Caco-2 (cell line): ENCODE measurements around the gene TBL1Y. TPM values are rescaled to one million over a fixed set of nuclear protein-coding genes. Genes with fewer than 3 reads are reported as not detected.

Experiments
- BruUV-seq: library from RNA; stranded (reverse); fragments of 400-500 nt; replicated peaks from 2 replicates; lab custom pipeline; 2021; lab: Mats Ljungman, UMichigan
- CTCF ChIA-PET: fragments of 300-600 bp; sonication (Branson Sonifier 250); formaldehyde crosslinking; loops from one replicate; lab custom pipeline; 2022; ENCODE audit warnings: antibody characterized with exemption; lab: Charles Lee
- POLR2A ChIA-PET: fragments of 300-600 bp; sonication (Branson Sonifier 250); formaldehyde crosslinking; loops from one replicate; lab custom pipeline; 2022; ENCODE audit warnings: antibody characterized with exemption; lab: Charles Lee
- DNase-seq, 2 experiments: peaks; one replicate each; pipeline versions ENCODE4 v3.0.0 to v3.0.0-alpha.2; 2020 to 2022
- H3K27me3 ChIP-seq: replicated peaks from 2 replicates; pipeline ENCODE4 v1.6.0; 2011; ENCODE audit warnings: low read length; ENCODE audit not compliant: control insufficient read depth, insufficient read depth
- H3K36me3 ChIP-seq: 2 replicates; pipeline ENCODE4 v1.5.1; 2011; ENCODE audit warnings: low read length; ENCODE audit not compliant: control insufficient read depth, insufficient read depth
- H3K4me1 ChIP-seq: fragments of 250-450 bp; sonication (Bioruptor Pico); 2 replicates; pipeline ENCODE4 v1.5.1; 2020; ENCODE audit warnings: mild to moderate bottlenecking
- H3K4me3 ChIP-seq: 2 replicates; pipeline ENCODE4 v1.5.1; 2011; ENCODE audit warnings: low read depth, mild to moderate bottlenecking, control low read depth, low read length
- H3K9me3 ChIP-seq: fragments of 250-450 bp; sonication (Bioruptor Pico); 2 replicates; pipeline ENCODE4 v1.5.1; 2020; ENCODE audit warnings: mild to moderate bottlenecking, moderate library complexity
- H3K27ac Mint-ChIP-seq: one replicate; pipeline ENCODE4 v1.8.0; 2022; ENCODE audit warnings: mixed read lengths; ENCODE audit not compliant: unreplicated experiment
- H3K27me3 Mint-ChIP-seq: one replicate; pipeline ENCODE4 v1.8.0; 2022; ENCODE audit warnings: mixed read lengths; ENCODE audit not compliant: insufficient read depth, unreplicated experiment
- H3K36me3 Mint-ChIP-seq: one replicate; pipeline ENCODE4 v1.8.0; 2022; ENCODE audit warnings: mild to moderate bottlenecking, mixed read lengths; ENCODE audit not compliant: insufficient read depth, unreplicated experiment
- H3K4me1 Mint-ChIP-seq: one replicate; pipeline ENCODE4 v1.8.0; 2022; ENCODE audit warnings: low read depth, mixed read lengths; ENCODE audit not compliant: unreplicated experiment
- H3K4me3 Mint-ChIP-seq: one replicate; pipeline ENCODE4 v1.8.0; 2022; ENCODE audit warnings: mild to moderate bottlenecking, moderate library complexity, mixed read lengths; ENCODE audit not compliant: unreplicated experiment
- H3K9me3 Mint-ChIP-seq: one replicate; pipeline ENCODE4 v1.8.0; 2022; ENCODE audit warnings: mixed read lengths; ENCODE audit not compliant: unreplicated experiment
- CTCF ChIP-seq, 2 experiments: fragments of 200-600 bp in 1 of 2; IDR thresholded peaks; 1 replicate in 1 of 2; 2 replicates in 1 of 2; pipeline versions ENCODE4 v1.5.1 to v1.8.0; 2011 to 2022; ENCODE audit warnings: antibody characterized with exemption in 1 of 2, control low read depth in 1 of 2, inconsistent platforms in 1 of 2, low read depth in 1 of 2, low read length in 1 of 2, mild to moderate bottlenecking in 1 of 2, moderate library complexity in 1 of 2; ENCODE audit not compliant: insufficient read depth in 1 of 2, severe bottlenecking in 1 of 2, unreplicated experiment in 1 of 2
- intact Hi-C: fragments of 100-400 bp; cut with micrococcal nuclease; formaldehyde crosslinking; loops from one replicate; pipeline ENCODE4 v1.10.0; 2022; ENCODE audit not compliant: unreplicated experiment
- total RNA-seq: library from RNA; stranded (reverse); gene quantifications from 2 replicates; pipeline ENCODE4 v1.2.3, GENCODE V29; 2022

Gene TBL1Y
- total RNA-seq, 1 experiment from 2014 or later: not detected

DNA sequence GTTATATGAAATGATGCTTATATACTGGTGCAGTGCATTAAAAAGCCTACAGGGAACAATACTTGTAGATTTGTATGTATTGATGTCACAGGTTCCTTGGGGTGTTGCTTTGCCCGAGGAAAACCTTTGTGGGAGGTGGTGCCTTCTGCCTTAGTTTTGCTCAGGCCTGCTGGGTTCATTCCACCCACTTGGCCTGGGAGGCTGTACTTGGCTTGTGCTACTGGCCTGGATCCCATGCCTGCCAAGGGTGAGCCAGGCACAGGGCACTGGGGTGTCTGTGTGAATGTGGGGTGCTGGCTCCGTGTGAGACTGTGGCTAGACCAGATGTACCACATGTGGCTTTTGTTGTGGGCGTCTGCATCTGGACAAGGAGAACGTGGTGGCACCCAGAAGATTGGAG lies 17.8 kb downstream of the TBL1Y start:
- no peaks in the 10 kb centered on the region for H3K9me3 Mint-ChIP-seq
- POLR2A ChIA-PET: no interaction called here
- TF ChIP-seq CTCF (IDR thresholded peaks at IDR 0.05; ENCODE audit: insufficient read depth in 1 of 2, low read depth in 1 of 2, low read length in 1 of 2, severe bottlenecking in 1 of 2, unreplicated experiment in 1 of 2): no peak
- no peaks in the 10 kb centered on the region for H3K27me3 Mint-ChIP-seq
- no peaks in the 10 kb centered on the region for H3K27me3 ChIP-seq
- H3K36me3 Mint-ChIP-seq: no peaks in the 10 kb centered on the region
- H3K4me3 ChIP-seq: no peak overlapping the region
- no peak overlapping the region for H3K27ac Mint-ChIP-seq
- CTCF ChIA-PET: no interaction called here
- H3K4me3 Mint-ChIP-seq: no peak overlapping the region
- intact Hi-C loops: no loop called here
- no peaks in the 10 kb centered on the region for H3K4me1 ChIP-seq
- no peaks in the 10 kb centered on the region for H3K9me3 ChIP-seq
- no peaks in the 10 kb centered on the region for H3K36me3 ChIP-seq
- no peaks in the 10 kb centered on the region for H3K4me1 Mint-ChIP-seq
- no TSS peak for BruUV-seq
- DNase-seq: no peak

DNA sequence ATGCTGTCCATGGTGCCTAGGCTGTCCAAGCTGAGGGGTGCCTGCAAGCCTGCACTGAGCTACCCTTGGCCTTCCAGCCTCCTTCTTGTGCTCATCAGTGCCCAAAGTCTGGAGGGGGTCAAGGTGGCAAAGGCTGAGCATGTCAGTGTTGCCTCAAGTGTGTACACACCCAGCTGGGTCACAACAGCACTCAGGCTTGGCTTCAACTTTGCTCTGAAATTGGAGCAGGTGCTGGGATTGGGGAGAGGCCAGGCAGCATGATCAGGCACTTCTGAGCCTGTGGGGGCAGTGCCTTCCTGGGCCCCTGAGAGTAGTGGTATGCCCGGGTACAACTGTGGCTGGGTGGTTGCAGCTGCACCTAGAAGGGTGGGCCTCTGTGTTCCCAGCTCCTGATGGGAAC lies 18.7 kb downstream of the TBL1Y start:
- no peak overlapping the region for H3K27ac Mint-ChIP-seq
- no TSS peak for BruUV-seq
- intact Hi-C loops: no loop called here

DNA sequence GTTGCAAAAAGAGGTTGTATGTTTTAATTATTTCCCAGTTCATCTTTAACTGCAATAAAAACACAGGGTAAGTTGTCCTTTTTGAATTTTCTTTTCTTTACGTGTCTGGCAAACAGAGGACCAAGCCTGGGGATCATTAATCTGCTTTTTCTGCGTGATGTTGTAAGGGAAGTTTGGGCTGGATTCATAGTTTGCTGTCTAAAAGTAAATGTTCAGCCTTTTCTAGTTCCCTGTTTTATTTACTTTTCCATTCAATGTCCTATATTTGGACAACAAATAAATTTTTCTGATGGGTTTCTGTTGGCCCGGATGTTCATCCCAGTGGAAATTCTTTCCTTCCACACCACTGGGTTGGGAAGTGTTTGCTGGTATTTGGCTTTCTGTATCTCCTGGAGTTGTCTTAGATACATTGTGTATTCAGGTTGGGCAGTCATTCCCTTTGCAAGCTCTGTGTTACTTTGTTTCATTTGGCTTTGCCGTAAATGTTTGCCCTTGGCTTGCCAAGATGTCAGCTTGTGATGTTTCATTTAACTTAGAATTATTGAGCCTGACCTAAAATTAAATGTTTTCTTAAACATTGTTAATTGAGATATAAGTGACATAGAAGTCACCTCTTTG lies 21.4 kb downstream of the TBL1Y start:
- H3K4me1 ChIP-seq: no peaks in the 10 kb centered on the region
- no peaks in the 10 kb centered on the region for H3K36me3 ChIP-seq
- no peaks in the 10 kb centered on the region for H3K27me3 ChIP-seq
- no peaks in the 10 kb centered on the region for H3K4me1 Mint-ChIP-seq
- H3K9me3 Mint-ChIP-seq: no peaks in the 10 kb centered on the region
- no peaks in the 10 kb centered on the region for H3K9me3 ChIP-seq
- H3K27ac Mint-ChIP-seq: no peak overlapping the region
- intact Hi-C loops: no loop called here
- CTCF ChIA-PET: no interaction called here
- no peaks in the 10 kb centered on the region for H3K27me3 Mint-ChIP-seq
- no peaks in the 10 kb centered on the region for H3K36me3 Mint-ChIP-seq
- TF ChIP-seq CTCF (IDR thresholded peaks at IDR 0.05; ENCODE audit: insufficient read depth in 1 of 2, low read depth in 1 of 2, low read length in 1 of 2, severe bottlenecking in 1 of 2, unreplicated experiment in 1 of 2): no peak
- H3K4me3 ChIP-seq: no peak overlapping the region
- BruUV-seq: no TSS peak
- no peak for DNase-seq
- POLR2A ChIA-PET: no interaction called here
- H3K4me3 Mint-ChIP-seq: no peak overlapping the region

More for the DNA sequence above, 18.7 kb downstream of the TBL1Y start:
- Histone ChIP-seq H3K36me3 (no peaks in the 10 kb centered on the region), H3K9me3 (no peaks in the 10 kb centered on the region), H3K4me3 (no peak overlapping the region), H3K27me3 (no peaks in the 10 kb centered on the region), H3K4me1 (no peaks in the 10 kb centered on the region)
- ChIA-PET CTCF (no interaction called here), POLR2A (no interaction called here)
- H3K9me3 Mint-ChIP-seq: no peaks in the 10 kb centered on the region
- DNase-seq: no peak
- no peaks in the 10 kb centered on the region for H3K36me3 Mint-ChIP-seq
- H3K4me1 Mint-ChIP-seq: no peaks in the 10 kb centered on the region
- H3K27me3 Mint-ChIP-seq: no peaks in the 10 kb centered on the region
- H3K4me3 Mint-ChIP-seq: no peak overlapping the region
- TF ChIP-seq CTCF (IDR thresholded peaks at IDR 0.05; ENCODE audit: insufficient read depth in 1 of 2, low read depth in 1 of 2, low read length in 1 of 2, severe bottlenecking in 1 of 2, unreplicated experiment in 1 of 2): no peak
